ENCODE measurements around the gene IMMP2L. TPM values are rescaled to one million over a fixed set of nuclear protein-coding genes. Genes with fewer than 3 reads are reported as not detected.

IMMP2L gene
- total RNA-seq, 2 donors from 2014 or later: 21.7 to 27.5 TPM

GRCh38 chr7:111173528-111173927, 388.8 kb downstream of the IMMP2L start:
- Mint-ChIP-seq H3K4me3 (no peak overlapping the region), H3K9me3 (no peaks in the 10 kb centered on the region), H3K27ac (no peak overlapping the region), H3K36me3 (ENCODE audit: insufficient read depth in 2 of 2) (no peaks in the 10 kb centered on the region), H3K4me1 (ENCODE audit: low read depth) (peaks cover 16% of the 10 kb centered on the region), H3K27me3 (ENCODE audit: low read depth) (no peaks in the 10 kb centered on the region)
- DNase-seq (no peak), ATAC-seq (replicated peaks in 1 of 2) (no peak)

GRCh38 chr7:111172564-111173257, 389.6 kb downstream of the IMMP2L start:
- H3K4me1 Mint-ChIP-seq (ENCODE audit: low read depth): peaks cover 16% of the 10 kb centered on the region
- H3K27ac Mint-ChIP-seq: no peak overlapping the region
- no peak overlapping the region for H3K4me3 Mint-ChIP-seq
- no peaks in the 10 kb centered on the region for H3K9me3 Mint-ChIP-seq
- H3K27me3 Mint-ChIP-seq (ENCODE audit: low read depth): no peaks in the 10 kb centered on the region
- no peaks in the 10 kb centered on the region for H3K36me3 Mint-ChIP-seq (ENCODE audit: insufficient read depth in 2 of 2)
- no peak for ATAC-seq (replicated peaks in 1 of 2)
- no peak for DNase-seq

- no peak for ATAC-seq (replicated peaks in 1 of 2)
- H3K27me3 Mint-ChIP-seq (ENCODE audit: low read depth): no peaks in the 10 kb centered on the region
- no peak overlapping the region for H3K4me3 Mint-ChIP-seq
- H3K27ac Mint-ChIP-seq: no peak overlapping the region
- H3K9me3 Mint-ChIP-seq: no peaks in the 10 kb centered on the region
- H3K36me3 Mint-ChIP-seq (ENCODE audit: insufficient read depth in 2 of 2): no peaks in the 10 kb centered on the region
- no peak for DNase-seq
- H3K4me1 Mint-ChIP-seq (ENCODE audit: low read depth): peaks cover 5% of the 10 kb centered on the region
Measured at GRCh38 chr7:111168182-111168581, 394.1 kb downstream of the IMMP2L start.

- DNase-seq: no peak
- no peaks in the 10 kb centered on the region for H3K4me1 Mint-ChIP-seq (ENCODE audit: low read depth)
- H3K27ac Mint-ChIP-seq: no peak overlapping the region
- no peak for ATAC-seq (replicated peaks in 1 of 2)
- H3K9me3 Mint-ChIP-seq: no peaks in the 10 kb centered on the region
- no peaks in the 10 kb centered on the region for H3K27me3 Mint-ChIP-seq (ENCODE audit: low read depth)
- H3K4me3 Mint-ChIP-seq: no peak overlapping the region
- no peaks in the 10 kb centered on the region for H3K36me3 Mint-ChIP-seq (ENCODE audit: insufficient read depth in 2 of 2)
Measured at GRCh38 chr7:111164442-111164841, 397.9 kb downstream of the IMMP2L start.

- no peak for ATAC-seq (replicated peaks in 1 of 2)
- Mint-ChIP-seq H3K27ac (no peak overlapping the region), H3K36me3 (ENCODE audit: insufficient read depth in 2 of 2) (no peaks in the 10 kb centered on the region), H3K27me3 (ENCODE audit: low read depth) (no peaks in the 10 kb centered on the region), H3K9me3 (no peaks in the 10 kb centered on the region), H3K4me3 (no peak overlapping the region), H3K4me1 (ENCODE audit: low read depth) (no peaks in the 10 kb centered on the region)
- no peak for DNase-seq
Measured at GRCh38 chr7:111162692-111163091, 399.6 kb downstream of the IMMP2L start.

GRCh38 chr7:111160297-111160696, 402.0 kb downstream of the IMMP2L start:
- Mint-ChIP-seq H3K27ac (no peak overlapping the region), H3K4me3 (no peak overlapping the region), H3K36me3 (ENCODE audit: insufficient read depth in 2 of 2) (peaks cover 1% of the 10 kb centered on the region in 2 donors), H3K9me3 (peaks cover 1 to 2% of the 10 kb centered on the region in 2 donors), H3K27me3 (ENCODE audit: low read depth) (no peaks in the 10 kb centered on the region), H3K4me1 (ENCODE audit: low read depth) (no peaks in the 10 kb centered on the region)
- no peak for ATAC-seq (replicated peaks in 1 of 2)
- DNase-seq: no peak

- Mint-ChIP-seq H3K9me3 (peaks cover 1 to 2% of the 10 kb centered on the region in 2 donors), H3K27ac (no peak overlapping the region), H3K4me1 (ENCODE audit: low read depth) (no peaks in the 10 kb centered on the region), H3K36me3 (ENCODE audit: insufficient read depth in 2 of 2) (peaks cover 1% of the 10 kb centered on the region in 2 donors), H3K27me3 (ENCODE audit: low read depth) (no peaks in the 10 kb centered on the region), H3K4me3 (no peak overlapping the region)
- ATAC-seq (replicated peaks in 1 of 2): no peak
- no peak for DNase-seq
Measured at GRCh38 chr7:111159426-111159825, 402.9 kb downstream of the IMMP2L start.

- Mint-ChIP-seq H3K27ac (no peak overlapping the region), H3K36me3 (ENCODE audit: insufficient read depth in 2 of 2) (no peaks in the 10 kb centered on the region), H3K4me1 (ENCODE audit: low read depth) (no peaks in the 10 kb centered on the region), H3K4me3 (no peak overlapping the region), H3K27me3 (ENCODE audit: low read depth) (no peaks in the 10 kb centered on the region), H3K9me3 (no peaks in the 10 kb centered on the region)
- ATAC-seq (replicated peaks in 1 of 2) (no peak), DNase-seq (no peak)
Measured at GRCh38 chr7:111150709-111151108, 411.6 kb downstream of the IMMP2L start.

GRCh38 chr7:111147708-111148533, 414.4 kb downstream of the IMMP2L start:
- H3K4me3 Mint-ChIP-seq: no peak overlapping the region
- no peak overlapping the region for H3K27ac Mint-ChIP-seq
- no peaks in the 10 kb centered on the region for H3K27me3 Mint-ChIP-seq (ENCODE audit: low read depth)
- no peaks in the 10 kb centered on the region for H3K4me1 Mint-ChIP-seq (ENCODE audit: low read depth)
- no peaks in the 10 kb centered on the region for H3K9me3 Mint-ChIP-seq
- no peaks in the 10 kb centered on the region for H3K36me3 Mint-ChIP-seq (ENCODE audit: insufficient read depth in 2 of 2)
- DNase-seq: no peak
- no peak for ATAC-seq (replicated peaks in 1 of 2)

- Mint-ChIP-seq H3K27ac (no peak overlapping the region), H3K27me3 (ENCODE audit: low read depth) (no peaks in the 10 kb centered on the region), H3K36me3 (ENCODE audit: insufficient read depth in 2 of 2) (no peaks in the 10 kb centered on the region), H3K4me1 (ENCODE audit: low read depth) (no peaks in the 10 kb centered on the region), H3K9me3 (no peaks in the 10 kb centered on the region), H3K4me3 (no peak overlapping the region)
- DNase-seq (no peak), ATAC-seq (replicated peaks in 1 of 2) (no peak)
Measured at GRCh38 chr7:111146136-111146535, 416.2 kb downstream of the IMMP2L start.

- no peak for ATAC-seq (replicated peaks in 1 of 2)
- no peaks in the 10 kb centered on the region for H3K27me3 Mint-ChIP-seq (ENCODE audit: low read depth)
- H3K9me3 Mint-ChIP-seq: no peaks in the 10 kb centered on the region
- no peak overlapping the region for H3K4me3 Mint-ChIP-seq
- no peak overlapping the region for H3K27ac Mint-ChIP-seq
- no peak for DNase-seq
- peaks cover 4% of the 10 kb centered on the region for H3K4me1 Mint-ChIP-seq (ENCODE audit: low read depth)
- no peaks in the 10 kb centered on the region for H3K36me3 Mint-ChIP-seq (ENCODE audit: insufficient read depth in 2 of 2)
Measured at GRCh38 chr7:111145472-111145871, 416.8 kb downstream of the IMMP2L start.

GRCh38 chr7:111140091-111140865, 422.0 kb downstream of the IMMP2L start:
- no peak for ATAC-seq (replicated peaks in 1 of 2)

GRCh38 chr7:111138586-111138985, 423.7 kb downstream of the IMMP2L start:
- ATAC-seq (replicated peaks in 1 of 2) (no peak), DNase-seq (no peak)
- peak overlapping the region; percentile 82 to 91 for H3K4me3 Mint-ChIP-seq
- peaks cover 46% of the 10 kb centered on the region for H3K4me1 Mint-ChIP-seq (ENCODE audit: low read depth)
- no peaks in the 10 kb centered on the region for H3K36me3 Mint-ChIP-seq (ENCODE audit: insufficient read depth in 2 of 2)
- H3K27ac Mint-ChIP-seq: peak overlapping the region; percentile 98
- peaks cover 0 to 2% of the 10 kb centered on the region in 2 donors for H3K9me3 Mint-ChIP-seq
- no peaks in the 10 kb centered on the region for H3K27me3 Mint-ChIP-seq (ENCODE audit: low read depth)

More at GRCh38 chr7:111140091-111140865, 422.0 kb downstream of the IMMP2L start:
- Mint-ChIP-seq H3K9me3 (peaks cover 0 to 2% of the 10 kb centered on the region in 2 donors), H3K27me3 (ENCODE audit: low read depth) (no peaks in the 10 kb centered on the region), H3K36me3 (ENCODE audit: insufficient read depth in 2 of 2) (no peaks in the 10 kb centered on the region), H3K4me1 (ENCODE audit: low read depth) (peaks cover 46% of the 10 kb centered on the region), H3K27ac (no peak overlapping the region), H3K4me3 (peak overlapping the region in 1 of 2 donors; percentile 12)
- no peak for DNase-seq

Measured in activated T-cell treated with anti-CD3 and anti-CD28 coated beads, Interleukin-2, amount 50 U/mL, for 72 hours (primary cell).